Fibroblast of pulmonary artery (primary cell): ENCODE data around the gene UHRF1.

ENCODE experiments used
- DNase-seq: peaks from one replicate; pipeline ENCODE4 v3.0.0-alpha.2; 2010; ENCODE audit warnings: low read depth
- H3K4me3 ChIP-seq: replicated peaks from 2 replicates; pipeline ENCODE4 v1.5.1; 2011; ENCODE audit warnings: low read depth, mild to moderate bottlenecking, control low read depth, low read length, moderate library complexity
- TF ChIP-seq, protein P1 (sequence below): IDR thresholded peaks from 2 replicates; pipeline ENCODE4 v1.5.1; 2011; ENCODE audit warnings: mild to moderate bottlenecking, control low read depth, low read length, inconsistent platforms; ENCODE audit errors: missing control alignments

The UHRF1 gene

DNA sequence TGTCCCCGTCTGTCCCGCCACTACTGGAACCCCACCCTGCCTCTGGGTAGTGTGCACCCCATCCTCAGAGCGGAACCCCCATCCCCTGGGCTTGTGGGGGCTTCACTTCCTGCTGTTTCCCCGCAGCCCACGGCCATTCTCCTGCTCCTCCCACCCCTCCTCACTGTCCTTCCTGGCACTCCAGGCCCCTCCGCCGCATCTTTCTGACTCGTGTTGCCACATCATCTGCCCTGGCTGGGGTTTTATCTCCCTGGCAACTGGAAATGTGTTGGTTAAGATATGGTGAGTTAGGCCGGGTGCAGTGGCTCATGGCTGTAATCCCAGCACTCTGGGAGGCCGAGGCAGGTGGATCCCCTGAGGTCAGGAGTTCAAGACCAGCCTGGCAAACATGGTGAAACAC is 96.9 kb downstream of the UHRF1 start:
- peak; percentile 49 for DNase-seq
- no peak overlapping the region for H3K4me3 ChIP-seq
- TF ChIP-seq, protein P1, sequence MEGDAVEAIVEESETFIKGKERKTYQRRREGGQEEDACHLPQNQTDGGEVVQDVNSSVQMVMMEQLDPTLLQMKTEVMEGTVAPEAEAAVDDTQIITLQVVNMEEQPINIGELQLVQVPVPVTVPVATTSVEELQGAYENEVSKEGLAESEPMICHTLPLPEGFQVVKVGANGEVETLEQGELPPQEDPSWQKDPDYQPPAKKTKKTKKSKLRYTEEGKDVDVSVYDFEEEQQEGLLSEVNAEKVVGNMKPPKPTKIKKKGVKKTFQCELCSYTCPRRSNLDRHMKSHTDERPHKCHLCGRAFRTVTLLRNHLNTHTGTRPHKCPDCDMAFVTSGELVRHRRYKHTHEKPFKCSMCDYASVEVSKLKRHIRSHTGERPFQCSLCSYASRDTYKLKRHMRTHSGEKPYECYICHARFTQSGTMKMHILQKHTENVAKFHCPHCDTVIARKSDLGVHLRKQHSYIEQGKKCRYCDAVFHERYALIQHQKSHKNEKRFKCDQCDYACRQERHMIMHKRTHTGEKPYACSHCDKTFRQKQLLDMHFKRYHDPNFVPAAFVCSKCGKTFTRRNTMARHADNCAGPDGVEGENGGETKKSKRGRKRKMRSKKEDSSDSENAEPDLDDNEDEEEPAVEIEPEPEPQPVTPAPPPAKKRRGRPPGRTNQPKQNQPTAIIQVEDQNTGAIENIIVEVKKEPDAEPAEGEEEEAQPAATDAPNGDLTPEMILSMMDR, result no peak

DNA sequence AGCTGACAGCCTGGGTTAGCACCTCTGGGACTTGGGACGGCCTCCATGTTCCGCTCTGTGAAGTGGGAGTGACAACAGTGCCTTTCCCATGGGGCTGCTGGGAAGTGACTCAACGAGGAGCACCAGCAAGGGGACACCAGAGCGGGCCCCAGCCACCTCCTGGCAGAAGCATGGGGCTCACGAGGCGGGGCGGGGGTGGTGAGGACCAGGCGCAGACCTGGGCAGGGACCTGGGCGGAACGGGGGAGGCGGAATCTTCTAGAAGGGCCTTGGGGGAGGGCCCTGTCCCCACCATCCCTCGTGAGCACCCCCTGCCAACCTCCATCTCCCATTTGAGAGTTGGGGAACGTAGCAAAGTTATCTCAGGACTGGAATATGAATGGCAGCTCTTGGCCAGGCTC is 97.5 kb downstream of the UHRF1 start:
- TF ChIP-seq, protein P1, result no peak
- DNase-seq, result no peak

More for the DNA sequence above, 97.5 kb downstream of the UHRF1 start:
- H3K4me3 ChIP-seq, result no peak overlapping the region
